Hepatocyte (in vitro differentiated cells): ENCODE results near the gene IGFALS.

ENCODE experiments used
- EZH2 ChIP-seq: fragments of 200-600 bp; sonication (generic); IDR thresholded peaks from 2 replicates; pipeline ENCODE4 v1.6.1; 2016; ENCODE audit warnings: antibody characterized with exemption, mild to moderate bottlenecking, borderline replicate concordance
- EZH2phosphoT487 ChIP-seq: fragments of 200-600 bp; sonication (generic); IDR thresholded peaks from one replicate; pipeline ENCODE4 v1.6.1; 2018; ENCODE audit warnings: antibody characterized with exemption, mild to moderate bottlenecking, low read depth, moderate library complexity; ENCODE audit not compliant: unreplicated experiment, severe bottlenecking
- TF ChIP-seq, protein P1 (sequence below): fragments of 200-600 bp; sonication (generic); IDR thresholded peaks from 2 replicates; pipeline ENCODE4 v1.5.1; 2016; ENCODE audit warnings: antibody characterized with exemption, mild to moderate bottlenecking; ENCODE audit not compliant: poor library complexity

DNA sequence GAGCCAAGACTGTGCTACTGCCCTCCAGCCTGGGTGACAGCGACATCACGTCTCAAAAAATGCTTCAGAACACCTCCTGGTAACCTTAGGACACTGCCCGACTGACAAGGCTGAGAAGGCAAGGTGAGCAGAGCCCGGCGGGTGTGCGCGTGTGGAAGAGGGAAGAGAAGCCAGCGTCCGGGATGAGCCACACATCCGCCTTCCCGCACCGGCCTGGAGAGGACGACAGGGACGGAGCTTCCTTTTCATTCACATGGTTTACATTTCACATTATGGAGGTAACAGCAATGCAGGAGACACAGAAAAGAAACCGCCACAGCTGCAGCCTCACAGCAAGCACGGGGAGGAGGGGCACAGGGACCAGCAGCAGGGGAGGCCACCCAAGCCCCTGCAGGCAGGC is 16.6 kb upstream of the IGFALS start:
- TF ChIP-seq EZH2phosphoT487 (no peak), EZH2 (no peak)
- TF ChIP-seq, protein P1, sequence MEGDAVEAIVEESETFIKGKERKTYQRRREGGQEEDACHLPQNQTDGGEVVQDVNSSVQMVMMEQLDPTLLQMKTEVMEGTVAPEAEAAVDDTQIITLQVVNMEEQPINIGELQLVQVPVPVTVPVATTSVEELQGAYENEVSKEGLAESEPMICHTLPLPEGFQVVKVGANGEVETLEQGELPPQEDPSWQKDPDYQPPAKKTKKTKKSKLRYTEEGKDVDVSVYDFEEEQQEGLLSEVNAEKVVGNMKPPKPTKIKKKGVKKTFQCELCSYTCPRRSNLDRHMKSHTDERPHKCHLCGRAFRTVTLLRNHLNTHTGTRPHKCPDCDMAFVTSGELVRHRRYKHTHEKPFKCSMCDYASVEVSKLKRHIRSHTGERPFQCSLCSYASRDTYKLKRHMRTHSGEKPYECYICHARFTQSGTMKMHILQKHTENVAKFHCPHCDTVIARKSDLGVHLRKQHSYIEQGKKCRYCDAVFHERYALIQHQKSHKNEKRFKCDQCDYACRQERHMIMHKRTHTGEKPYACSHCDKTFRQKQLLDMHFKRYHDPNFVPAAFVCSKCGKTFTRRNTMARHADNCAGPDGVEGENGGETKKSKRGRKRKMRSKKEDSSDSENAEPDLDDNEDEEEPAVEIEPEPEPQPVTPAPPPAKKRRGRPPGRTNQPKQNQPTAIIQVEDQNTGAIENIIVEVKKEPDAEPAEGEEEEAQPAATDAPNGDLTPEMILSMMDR = no peak
